Measurements from ENCODE around the gene UXS1. TPM values are rescaled to one million over a fixed set of nuclear protein-coding genes. Genes with fewer than 3 reads are reported as not detected.

UXS1 gene
- total and polyA plus RNA-seq, 2 donors (not counting 1 experiment from before 2014, with no cell fraction given) = 20.3 to 44.8 TPM

- Histone ChIP-seq H3K79me2 (ENCODE audit: control insufficient read depth, insufficient read depth, low read length) (no peaks in the 10 kb centered on the region), H3K4me1 (ENCODE audit: control insufficient read depth in 2 of 2, insufficient read depth in 2 of 2, low read length in 2 of 2) (no peaks in the 10 kb centered on the region), H3K9me3 (ENCODE audit: control extremely low read depth in 1 of 3, control insufficient read depth in 2 of 3, insufficient read depth in 1 of 3, low read length in 2 of 3) (no peaks in the 10 kb centered on the region), H3K36me3 (replicated peaks in 1 of 2; ENCODE audit: control extremely low read depth in 1 of 2, control insufficient read depth in 1 of 2, extremely low read depth in 1 of 2, insufficient read depth in 2 of 2, low read length in 1 of 2) (peaks cover 9 to 33% of the 10 kb centered on the region in 2 experiments), H3K9ac (ENCODE audit: low read length) (no peak overlapping the region), H3K4me3 (ENCODE audit: control extremely low read depth in 1 of 5, extremely low read depth in 1 of 5, insufficient read depth in 1 of 5, low read depth in 2 of 5, low read length in 4 of 5) (no peak overlapping the region), H3K27me3 (replicated peaks in 1 of 4; ENCODE audit: control extremely low read depth in 1 of 4, control insufficient read depth in 3 of 4, insufficient read depth in 4 of 4, low read length in 3 of 4) (no peaks in the 10 kb centered on the region), H3K27ac (ENCODE audit: low read length in 2 of 2) (no peak overlapping the region), H3K4me2 (replicated peaks; ENCODE audit: low read depth, low read length, poor library complexity, severe bottlenecking) (no peak overlapping the region), H4K20me1 (ENCODE audit: control insufficient read depth, insufficient read depth, low read length, poor library complexity, severe bottlenecking) (peaks cover 8% of the 10 kb centered on the region), H2AFZ (ENCODE audit: insufficient read depth, low read depth, low read length, poor library complexity, severe bottlenecking) (no peak overlapping the region)
- no peak for TF ChIP-seq EZH2 (IDR thresholded peaks at IDR 0.05; ENCODE audit: borderline replicate concordance, insufficient read depth, low read depth, low read length, poor library complexity, severe bottlenecking)
- TF ChIP-seq, protein P1, sequence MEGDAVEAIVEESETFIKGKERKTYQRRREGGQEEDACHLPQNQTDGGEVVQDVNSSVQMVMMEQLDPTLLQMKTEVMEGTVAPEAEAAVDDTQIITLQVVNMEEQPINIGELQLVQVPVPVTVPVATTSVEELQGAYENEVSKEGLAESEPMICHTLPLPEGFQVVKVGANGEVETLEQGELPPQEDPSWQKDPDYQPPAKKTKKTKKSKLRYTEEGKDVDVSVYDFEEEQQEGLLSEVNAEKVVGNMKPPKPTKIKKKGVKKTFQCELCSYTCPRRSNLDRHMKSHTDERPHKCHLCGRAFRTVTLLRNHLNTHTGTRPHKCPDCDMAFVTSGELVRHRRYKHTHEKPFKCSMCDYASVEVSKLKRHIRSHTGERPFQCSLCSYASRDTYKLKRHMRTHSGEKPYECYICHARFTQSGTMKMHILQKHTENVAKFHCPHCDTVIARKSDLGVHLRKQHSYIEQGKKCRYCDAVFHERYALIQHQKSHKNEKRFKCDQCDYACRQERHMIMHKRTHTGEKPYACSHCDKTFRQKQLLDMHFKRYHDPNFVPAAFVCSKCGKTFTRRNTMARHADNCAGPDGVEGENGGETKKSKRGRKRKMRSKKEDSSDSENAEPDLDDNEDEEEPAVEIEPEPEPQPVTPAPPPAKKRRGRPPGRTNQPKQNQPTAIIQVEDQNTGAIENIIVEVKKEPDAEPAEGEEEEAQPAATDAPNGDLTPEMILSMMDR (IDR thresholded peaks at IDR 0.05) = peak; percentile 98
- Mint-ChIP-seq H3K27ac (no peak overlapping the region), H3K27me3 (no peaks in the 10 kb centered on the region), H3K4me3 (no peak overlapping the region), H3K9me3 (ENCODE audit: insufficient read depth) (no peaks in the 10 kb centered on the region), H3K4me1 (peaks cover 13% of the 10 kb centered on the region)
- peak; percentile 72 for DNase-seq
- intact Hi-C loops (cut with micrococcal nuclease) = loop anchor here (1.0 to 10.0 kb wide), 5 partner anchors 88 to 740 kb away; partner anchors contain the start of gene UXS1
- CTCF ChIA-PET = interaction anchor here (0.7 to 3.7 kb wide), 23 partner anchors 9 to 736 kb away, joined by 3 to 27 read pairs (median 4); no protein-coding TSS in a partner anchor
- ATAC-seq (ENCODE audit: low read depth) = peak; percentile 62
- POLR2A ChIA-PET = no interaction called here
- 64% methylated on average over 11 of the region's 16 CpGs for WGBS (ENCODE audit: insufficient coverage)
These were observed 89.6 kb downstream of the UXS1 start for GRCh38 chr2:106104332-106105062.

GRCh38 chr2:106099691-106100090, 94.4 kb downstream of the UXS1 start:
- H3K4me3 ChIP-seq (ENCODE audit: control extremely low read depth in 1 of 5, extremely low read depth in 1 of 5, insufficient read depth in 1 of 5, low read depth in 2 of 5, low read length in 4 of 5) = no peak overlapping the region
- TF ChIP-seq, protein P1 (IDR thresholded peaks at IDR 0.05) = no peak
- no peak for TF ChIP-seq EZH2 (IDR thresholded peaks at IDR 0.05; ENCODE audit: borderline replicate concordance, insufficient read depth, low read depth, low read length, poor library complexity, severe bottlenecking)
- ChIA-PET CTCF (interaction anchor here (2.3 kb wide), 1 partner anchor 443 kb away, joined by 5 read pairs; no protein-coding TSS in a partner anchor), POLR2A (interaction anchor here (1.2 kb wide), 1 partner anchor 323 kb away, joined by 3 read pairs; no protein-coding TSS in a partner anchor)
- no peaks in the 10 kb centered on the region for H3K27me3 ChIP-seq (replicated peaks in 1 of 4; ENCODE audit: control extremely low read depth in 1 of 4, control insufficient read depth in 3 of 4, insufficient read depth in 4 of 4, low read length in 3 of 4)
- DNase-seq (no peak), ATAC-seq (ENCODE audit: low read depth) (no peak)
- WGBS (ENCODE audit: insufficient coverage) = 98% methylated on average over 5 of the region's 5 CpGs
- peaks cover 8% of the 10 kb centered on the region for H4K20me1 ChIP-seq (ENCODE audit: control insufficient read depth, insufficient read depth, low read length, poor library complexity, severe bottlenecking)
- no peaks in the 10 kb centered on the region for H3K79me2 ChIP-seq (ENCODE audit: control insufficient read depth, insufficient read depth, low read length)
- peaks cover 21 to 23% of the 10 kb centered on the region in 2 donors for H3K4me1 ChIP-seq (ENCODE audit: control insufficient read depth in 2 of 2, insufficient read depth in 2 of 2, low read length in 2 of 2)
- Mint-ChIP-seq H3K4me1 (peaks cover 16% of the 10 kb centered on the region), H3K4me3 (no peak overlapping the region), H3K9me3 (ENCODE audit: insufficient read depth) (no peaks in the 10 kb centered on the region), H3K27me3 (no peaks in the 10 kb centered on the region), H3K27ac (no peak overlapping the region)
- no peak overlapping the region for H2AFZ ChIP-seq (ENCODE audit: insufficient read depth, low read depth, low read length, poor library complexity, severe bottlenecking)
- no peaks in the 10 kb centered on the region for H3K9me3 ChIP-seq (ENCODE audit: control extremely low read depth in 1 of 3, control insufficient read depth in 2 of 3, insufficient read depth in 1 of 3, low read length in 2 of 3)
- H3K9ac ChIP-seq (ENCODE audit: low read length) = no peak overlapping the region
- no peak overlapping the region for H3K27ac ChIP-seq (ENCODE audit: low read length in 2 of 2)
- H3K4me2 ChIP-seq (replicated peaks; ENCODE audit: low read depth, low read length, poor library complexity, severe bottlenecking) = no peak overlapping the region
- H3K36me3 ChIP-seq (replicated peaks in 1 of 2; ENCODE audit: control extremely low read depth in 1 of 2, control insufficient read depth in 1 of 2, extremely low read depth in 1 of 2, insufficient read depth in 2 of 2, low read length in 1 of 2) = peaks cover 9 to 28% of the 10 kb centered on the region in 2 experiments
- intact Hi-C loops (cut with micrococcal nuclease) = loop anchor here (5.0 to 10.0 kb wide), 3 partner anchors 375 to 735 kb away; no protein-coding TSS in a partner anchor
